HG03520 (cell line): ENCODE results near the gene DCTN5.

Source experiments
- ATAC-seq: cut with Tn5 transposase; IDR thresholded peaks from one replicate; pipeline ENCODE4 v1.9.1; 2021; ENCODE audit warnings: mild to moderate bottlenecking, moderate library complexity; ENCODE audit not compliant: unreplicated experiment

The DCTN5 gene

GRCh38 chr16:23724096-23724784, 83.0 kb downstream of the DCTN5 start:
- ATAC-seq: no peak

GRCh38 chr16:23724785-23725131, 83.5 kb downstream of the DCTN5 start:
- ATAC-seq: no peak

GRCh38 chr16:23726710-23727109, 85.4 kb downstream of the DCTN5 start:
- no peak for ATAC-seq
